PC-3 (cell line): ENCODE measurements around the gene NEAT1. TPM values are rescaled to one million over a fixed set of nuclear protein-coding genes. Genes with fewer than 3 reads are reported as not detected.

Experiments used
- ATAC-seq: fragments of 200-7000 bp; cut with Tn5 transposase; 2 replicates; pipeline ENCODE4 v1.9.1; 2020; ENCODE audit warnings: mild to moderate bottlenecking, moderate library complexity
- BruUV-seq: library from RNA; stranded (reverse); fragments of 400-500 nt; replicated peaks from 2 replicates; lab custom pipeline; 2021; lab: Mats Ljungman, UMichigan
- CTCF ChIA-PET: fragments of 300-600 bp; sonication (Branson Sonifier 250); formaldehyde crosslinking; loops from one replicate; lab custom pipeline; 2022; ENCODE audit warnings: antibody characterized with exemption; lab: Charles Lee
- POLR2A ChIA-PET: fragments of 300-600 bp; sonication (Branson Sonifier 250); formaldehyde crosslinking; loops from one replicate; lab custom pipeline; 2022; ENCODE audit warnings: antibody characterized with exemption; ENCODE audit not compliant: unreplicated experiment; lab: Charles Lee
- DNase-seq: peaks from one replicate; pipeline ENCODE4 v3.0.0-alpha.2; 2015
- H2AFZ ChIP-seq: fragments of 300-600 bp; sonication (generic); 2 replicates; pipeline ENCODE4 v1.6.0; 2016; ENCODE audit warnings: antibody characterized with exemption, low read length
- H3F3A ChIP-seq: fragments of 300-600 bp; sonication (generic); one replicate; pipeline ENCODE4 v1.6.0; 2017; ENCODE audit warnings: antibody characterized with exemption, low read length, control low read depth, mild to moderate bottlenecking; ENCODE audit not compliant: unreplicated experiment
- H3K27ac ChIP-seq: fragments of 300-600 bp; sonication (generic); 2 replicates; pipeline ENCODE4 v1.5.1; 2016; ENCODE audit warnings: mild to moderate bottlenecking, low read length
- H3K27me3 ChIP-seq: fragments of 300-600 bp; sonication (generic); 2 replicates; pipeline ENCODE4 v1.6.1; 2016; ENCODE audit warnings: low read length, mixed read lengths
- H3K36me3 ChIP-seq: fragments of 300-600 bp; sonication (generic); 2 replicates; pipeline ENCODE4 v1.6.1; 2016; ENCODE audit warnings: low read depth, mixed run types, low read length, mixed read lengths
- H3K4me1 ChIP-seq: fragments of 300-600 bp; sonication (generic); 2 replicates; pipeline ENCODE4 v1.5.1; 2016; ENCODE audit warnings: low read length; ENCODE audit not compliant: insufficient read depth
- H3K4me2 ChIP-seq: fragments of 300-600 bp; sonication (generic); 2 replicates; pipeline ENCODE4 v1.6.0; 2016; ENCODE audit warnings: low read length
- H3K4me3 ChIP-seq: fragments of 300-600 bp; sonication (generic); 2 replicates; pipeline ENCODE4 v1.5.1; 2016; ENCODE audit warnings: mild to moderate bottlenecking, low read length, mixed read lengths
- H3K79me2 ChIP-seq: fragments of 300-600 bp; sonication (generic); 2 replicates; pipeline ENCODE4 v1.6.1; 2017; ENCODE audit warnings: low read length, mixed read lengths
- H3K9ac ChIP-seq: fragments of 300-600 bp; sonication (generic); 2 replicates; pipeline ENCODE4 v1.6.0; 2016; ENCODE audit warnings: mild to moderate bottlenecking, low read length
- H3K9me2 ChIP-seq: fragments of 300-600 bp; sonication (generic); replicated peaks from 2 replicates; pipeline ENCODE4 v1.6.1; 2016; ENCODE audit warnings: mixed run types, low read length, mixed read lengths
- H3K9me3 ChIP-seq: fragments of 300-600 bp; sonication (generic); 2 replicates; pipeline ENCODE4 v1.6.1; 2016; ENCODE audit warnings: low read length, mixed read lengths
- H4K20me1 ChIP-seq: fragments of 300-600 bp; sonication (generic); 2 replicates; pipeline ENCODE4 v1.6.1; 2016; ENCODE audit warnings: low read length, mixed read lengths
- CTCF ChIP-seq: fragments of 300-600 bp; sonication (generic); conservative IDR thresholded peaks from 2 replicates; pipeline ENCODE4 v1.5.1; 2017; ENCODE audit warnings: antibody characterized with exemption, low read depth, mild to moderate bottlenecking, low read length
- EZH2 ChIP-seq: fragments of 300-600 bp; sonication (generic); IDR thresholded peaks from one replicate; pipeline ENCODE4 v1.6.1; 2017; ENCODE audit warnings: antibody characterized with exemption, mild to moderate bottlenecking, low read length; ENCODE audit not compliant: unreplicated experiment
- EZH2phosphoT487 ChIP-seq: fragments of 300-600 bp; sonication (generic); IDR thresholded peaks from 2 replicates; pipeline ENCODE4 v1.6.1; 2018; ENCODE audit warnings: mild to moderate bottlenecking, antibody characterized with exemption, low read length, borderline replicate concordance
- intact Hi-C: fragments of 100-400 bp; cut with micrococcal nuclease; formaldehyde crosslinking; loops from 2 replicates; pipeline ENCODE4 v1.9.0; 2023
- total RNA-seq: library from RNA; depleted of rRNA; stranded (reverse); fragments of >200 nt; gene quantifications from 2 replicates; pipeline ENCODE4 v1.2.3, GENCODE V29; 2014

NEAT1 gene
- total RNA-seq, 1 experiment from 2014 or later, result 47.9 TPM

DNA sequence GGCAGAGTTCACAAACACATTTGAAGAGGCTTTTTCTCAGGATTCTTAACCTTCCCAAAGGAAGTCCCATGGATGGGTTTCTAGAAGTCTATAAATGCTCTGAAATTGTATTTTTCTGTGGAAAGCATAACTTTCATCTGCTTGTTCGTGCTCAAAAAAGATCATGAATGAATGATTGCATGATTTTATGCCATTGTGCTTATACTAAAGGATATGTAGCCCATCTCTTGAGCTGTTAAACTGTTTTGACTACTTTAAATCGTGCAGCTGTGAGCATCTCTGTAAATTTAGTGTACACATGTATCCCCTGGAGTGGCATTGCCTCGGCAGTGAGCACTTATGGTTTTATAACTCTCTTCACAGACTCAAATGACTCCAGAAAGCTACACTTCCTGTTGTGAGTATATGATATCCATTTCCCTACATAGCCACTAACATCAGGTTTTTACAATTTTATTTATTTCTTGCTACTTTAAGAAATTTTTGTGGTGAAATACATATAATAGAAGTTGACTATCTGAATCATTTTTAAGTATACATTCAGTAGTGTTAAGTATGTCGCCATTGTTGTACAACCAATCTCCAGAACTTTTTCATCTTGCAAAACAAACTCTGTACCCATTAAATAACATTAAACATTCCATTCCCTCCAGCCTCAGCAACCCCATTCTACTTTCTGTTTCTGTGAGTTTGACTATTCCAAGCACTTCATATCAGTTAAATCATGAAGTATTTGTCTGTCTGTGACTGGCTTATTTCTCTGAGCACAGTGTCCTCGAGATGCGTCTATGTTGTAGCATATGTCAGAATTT lies 8.0 kb downstream of the NEAT1 start:
- CTCF ChIA-PET, result no interaction called here
- peaks cover 27% of the 10 kb centered on the region for H3K36me3 ChIP-seq
- no peaks in the 10 kb centered on the region for H3K9me2 ChIP-seq
- TF ChIP-seq EZH2phosphoT487, result no peak
- no peak for TF ChIP-seq EZH2
- TF ChIP-seq CTCF, result no peak
- 0 out of 2 replicates have a peak overlapping the region, but pooled peaks have one; percentile 2 for H3K27ac ChIP-seq
- POLR2A ChIA-PET, result interaction anchor here (0.5 to 1.1 kb wide), 7 partner anchors 9 to 70 kb away, joined by 3 to 15 read pairs (median 3); no protein-coding TSS in a partner anchor
- H3K79me2 ChIP-seq, result peaks cover 86% of the 10 kb centered on the region
- DNase-seq, result peak; percentile 26
- H3K4me1 ChIP-seq, result peaks cover 18% of the 10 kb centered on the region
- intact Hi-C loops, result loop anchor here (5.0 kb wide), 1 partner anchor 77 kb away; no protein-coding TSS in a partner anchor
- H4K20me1 ChIP-seq, result peaks cover 63% of the 10 kb centered on the region
- peak overlapping the region; percentile 30 for H3K4me2 ChIP-seq
- no peaks in the 10 kb centered on the region for H3K9me3 ChIP-seq
- no peaks in the 10 kb centered on the region for H3K27me3 ChIP-seq
- no TSS peak for BruUV-seq
- no peak overlapping the region for H3K4me3 ChIP-seq
- H3K9ac ChIP-seq, result no peak overlapping the region
- no peak overlapping the region for H2AFZ ChIP-seq
- peaks cover 81% of the 10 kb centered on the region for H3F3A ChIP-seq
- no peak for ATAC-seq

DNA sequence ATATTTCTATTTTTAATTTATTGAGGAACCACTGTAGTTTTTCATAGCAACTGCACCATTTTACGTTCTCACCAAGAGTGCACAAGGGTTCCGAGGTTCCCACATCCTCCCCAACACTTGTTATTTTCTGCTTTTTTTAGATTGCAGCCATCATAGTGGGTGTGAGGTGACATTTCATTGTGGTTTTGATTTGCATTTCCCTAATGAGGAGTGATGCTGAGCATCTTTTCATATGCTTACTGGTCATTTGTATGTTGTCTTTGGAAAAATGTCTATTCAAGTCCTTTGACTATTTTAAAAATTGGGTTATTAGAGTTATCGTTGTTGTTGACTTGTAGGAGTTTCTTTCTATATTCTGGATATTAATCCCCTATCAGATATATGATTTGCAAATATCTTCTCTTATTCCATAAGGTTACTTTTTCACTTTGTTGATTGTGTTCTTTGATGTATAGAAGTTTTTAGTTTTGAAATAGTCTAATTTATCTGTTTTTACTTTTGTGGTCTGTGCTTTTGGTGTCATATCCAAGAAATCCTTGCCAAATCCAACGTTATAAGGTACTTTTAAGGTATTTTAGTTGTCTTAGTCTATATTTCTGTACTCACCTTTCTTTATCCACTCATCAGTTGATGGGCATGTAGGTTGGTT lies 9.0 kb downstream of the NEAT1 start:
- ChIA-PET CTCF (interaction anchor here (1.0 kb wide), 1 partner anchor 80 kb away, joined by 4 read pairs; no protein-coding TSS in a partner anchor), POLR2A (no interaction called here)
- no peak overlapping the region for H3K4me3 ChIP-seq
- no peak overlapping the region for H2AFZ ChIP-seq
- H3K36me3 ChIP-seq, result peaks cover 19% of the 10 kb centered on the region; the same call in 1 of the 2 replicates
- H3F3A ChIP-seq, result peaks cover 76% of the 10 kb centered on the region
- peaks cover 53% of the 10 kb centered on the region for H4K20me1 ChIP-seq
- no peaks in the 10 kb centered on the region for H3K27me3 ChIP-seq
- no peaks in the 10 kb centered on the region for H3K9me2 ChIP-seq
- peaks cover 8% of the 10 kb centered on the region for H3K4me1 ChIP-seq
- H3K79me2 ChIP-seq, result peaks cover 76% of the 10 kb centered on the region
- intact Hi-C loops, result loop anchor here (5.0 kb wide), 1 partner anchor 76 kb away; no protein-coding TSS in a partner anchor
- no peak overlapping the region for H3K4me2 ChIP-seq
- DNase-seq, result no peak
- TF ChIP-seq EZH2 (no peak), EZH2phosphoT487 (no peak)
- ATAC-seq, result no peak
- no peaks in the 10 kb centered on the region for H3K9me3 ChIP-seq
- no peak overlapping the region for H3K9ac ChIP-seq
- H3K27ac ChIP-seq, result no peak overlapping the region
- no TSS peak for BruUV-seq

- no peak for DNase-seq
- H3K27me3 ChIP-seq, result no peaks in the 10 kb centered on the region
- peaks cover 70% of the 10 kb centered on the region for H3F3A ChIP-seq
- no peak for TF ChIP-seq CTCF
- no peak for TF ChIP-seq EZH2
- no peak for TF ChIP-seq EZH2phosphoT487
- intact Hi-C loops, result loop anchor here (5.0 kb wide), 1 partner anchor 75 kb away; no protein-coding TSS in a partner anchor
- H4K20me1 ChIP-seq, result peaks cover 47% of the 10 kb centered on the region
- no peak overlapping the region for H3K9ac ChIP-seq
- no TSS peak for BruUV-seq
- ATAC-seq, result no peak
- no peak overlapping the region for H2AFZ ChIP-seq
- H3K27ac ChIP-seq, result no peak overlapping the region
- CTCF ChIA-PET, result interaction anchor here (0.6 to 1.0 kb wide), 4 partner anchors 13 to 79 kb away, joined by 3 to 6 read pairs (median 4); no protein-coding TSS in a partner anchor
- H3K36me3 ChIP-seq, result peaks cover 22% of the 10 kb centered on the region; the same call in 1 of the 2 replicates
- peaks cover 4% of the 10 kb centered on the region; the same call in 1 of the 2 replicates for H3K4me1 ChIP-seq
- H3K79me2 ChIP-seq, result peaks cover 70% of the 10 kb centered on the region
- H3K9me2 ChIP-seq, result no peaks in the 10 kb centered on the region
- no peak overlapping the region for H3K4me2 ChIP-seq
- H3K9me3 ChIP-seq, result no peaks in the 10 kb centered on the region
- H3K4me3 ChIP-seq, result no peak overlapping the region
- POLR2A ChIA-PET, result interaction anchor here (0.6 kb wide), 3 partner anchors 11 to 41 kb away, joined by 5 read pairs; no protein-coding TSS in a partner anchor
Observed at GRCh38 chr11:65432100-65432650, 9.6 kb downstream of the NEAT1 start.
